Cardiac muscle cell (in vitro differentiated cells and primary cell): Measurements from ENCODE around the gene LVRN. TPM values are rescaled to one million over a fixed set of nuclear protein-coding genes. Genes with fewer than 3 reads are reported as not detected.

Experiments
- DNase-seq, 2 donors: peaks; one replicate each; pipeline versions ENCODE4 v3.0.0 to v3.0.0-alpha.2; 2010 to 2017; ENCODE audit warnings: low read depth in 1 of 2, low spot score in 1 of 2
- H3K27ac ChIP-seq: fragments of 200-600 bp; sonication (generic); 2 replicates; pipeline ENCODE4 v1.5.1; 2016
- H3K27me3 ChIP-seq: fragments of 200-600 bp; sonication (generic); 2 replicates; pipeline ENCODE4 v1.6.0; 2016; ENCODE audit warnings: control low read depth
- H3K36me3 ChIP-seq: fragments of 200-600 bp; sonication (generic); 2 replicates; pipeline ENCODE4 v1.5.1; 2016; ENCODE audit warnings: control low read depth
- H3K4me1 ChIP-seq: fragments of 200-600 bp; sonication (generic); 2 replicates; pipeline ENCODE4 v1.8.1; 2017; ENCODE audit warnings: low read depth, mild to moderate bottlenecking, mixed run types
- H3K4me3 ChIP-seq: fragments of 200-600 bp; sonication (generic); 2 replicates; pipeline ENCODE4 v1.5.1; 2016; ENCODE audit warnings: mild to moderate bottlenecking
- H3K9me3 ChIP-seq: fragments of 200-600 bp; sonication (generic); 2 replicates; pipeline ENCODE4 v1.5.1; 2017; ENCODE audit warnings: low read depth, mild to moderate bottlenecking, control low read depth
- CTCF ChIP-seq: IDR thresholded peaks from 2 replicates; pipeline ENCODE4 v1.5.1; 2012; ENCODE audit warnings: low read depth, mild to moderate bottlenecking, low read length
- polyA plus RNA-seq: library from polyadenylated mRNA; unstranded; fragments of >200 nt; fragmentation: Nextera tagmentation; extraction: Ambion mirVana; gene quantifications from 2 replicates; pipeline ENCODE4 v1.2.1, GENCODE V29; 2016
- total RNA-seq: library from RNA; depleted of rRNA; stranded (reverse); fragments of >200 nt; gene quantifications from 2 replicates; pipeline ENCODE4 v1.2.3, GENCODE V29; 2016

The LVRN gene
- total and polyA plus RNA-seq, 2 experiments from 2014 or later = 0.36 TPM; not detected in 1

- Histone ChIP-seq H3K36me3 (no peaks in the 10 kb centered on the region), H3K9me3 (no peaks in the 10 kb centered on the region), H3K27me3 (no peaks in the 10 kb centered on the region), H3K27ac (no peak overlapping the region), H3K4me3 (no peak overlapping the region), H3K4me1 (no peaks in the 10 kb centered on the region)
- DNase-seq = no peak
- no peak for TF ChIP-seq CTCF
Measured at GRCh38 chr5:115978779-115979178, 16.5 kb downstream of the LVRN start.

GRCh38 chr5:115979201-115980041 is 17.1 kb downstream of the LVRN start:
- no peak overlapping the region for H3K27ac ChIP-seq
- DNase-seq = peak in 1 of 2 donors; percentile 72
- no peak for TF ChIP-seq CTCF

GRCh38 chr5:115983519-115983918 is 21.2 kb downstream of the LVRN start:
- Histone ChIP-seq H3K4me3 (no peak overlapping the region), H3K36me3 (no peaks in the 10 kb centered on the region), H3K27me3 (no peaks in the 10 kb centered on the region), H3K9me3 (no peaks in the 10 kb centered on the region), H3K4me1 (no peaks in the 10 kb centered on the region), H3K27ac (no peak overlapping the region)
- no peak for TF ChIP-seq CTCF
- DNase-seq = no peak

More at GRCh38 chr5:115979201-115980041, 17.1 kb downstream of the LVRN start:
- Histone ChIP-seq H3K4me3 (no peak overlapping the region), H3K27me3 (no peaks in the 10 kb centered on the region), H3K4me1 (no peaks in the 10 kb centered on the region), H3K36me3 (no peaks in the 10 kb centered on the region), H3K9me3 (no peaks in the 10 kb centered on the region)

- no peaks in the 10 kb centered on the region for H3K9me3 ChIP-seq
- H3K27me3 ChIP-seq = no peaks in the 10 kb centered on the region
Measured at GRCh38 chr5:115985802-115986757, 23.8 kb downstream of the LVRN start.

More at GRCh38 chr5:115985802-115986757, 23.8 kb downstream of the LVRN start:
- TF ChIP-seq CTCF = no peak
- Histone ChIP-seq H3K4me1 (no peaks in the 10 kb centered on the region), H3K27ac (no peak overlapping the region), H3K36me3 (no peaks in the 10 kb centered on the region), H3K4me3 (no peak overlapping the region)
- DNase-seq = peak in 1 of 2 donors; percentile 93
